B cell (primary cell): ENCODE data around the gene IFRD2. TPM values are rescaled to one million over a fixed set of nuclear protein-coding genes. Genes with fewer than 3 reads are reported as not detected.

Source experiments
- ATAC-seq: fragments of 200-7000 bp; cut with Tn5 transposase; one replicate; pipeline ENCODE4 v1.10.0; 2021; ENCODE audit warnings: low read depth, mild to moderate bottlenecking, moderate number of reproducible peaks, moderate library complexity
- CTCF ChIA-PET: fragments of 350-600 bp; sonication (Branson Sonifier 250); formaldehyde crosslinking; loops from one replicate; lab custom pipeline; 2021; ENCODE audit warnings: antibody characterized with exemption, inconsistent platforms; lab: Charles Lee
- POLR2A ChIA-PET: fragments of 350-600 bp; sonication (Branson Sonifier 250); formaldehyde crosslinking; loops from one replicate; lab custom pipeline; 2021; ENCODE audit warnings: antibody characterized with exemption; lab: Charles Lee
- DNase-seq: peaks from one replicate; pipeline ENCODE4 v3.0.0; 2013
- H2AFZ ChIP-seq: 2 replicates; pipeline ENCODE4 v1.6.1; 2012; ENCODE audit warnings: mild to moderate bottlenecking, low read depth, low read length; ENCODE audit not compliant: insufficient read depth, poor library complexity, severe bottlenecking
- H3K27ac ChIP-seq, 2 donors: 1 replicate in 1 of 2; 2 replicates in 1 of 2; pipeline ENCODE4 v1.5.1; 2012 to 2013; ENCODE audit warnings: low read length in 2 of 2, mild to moderate bottlenecking in 2 of 2, moderate library complexity in 1 of 2
- H3K27me3 ChIP-seq, 4 experiments: fragments of 200-600 bp in 1 of 4; sonication (generic) in 1 of 4; replicated peaks in 1 of 4; 1 replicate in 2 of 4; 2 replicates in 2 of 4; pipeline versions ENCODE4 v1.6.1 to v1.7.0; 2013 to 2016; ENCODE audit warnings: low read length in 3 of 4, mild to moderate bottlenecking in 2 of 4, mixed read lengths in 1 of 4, moderate library complexity in 1 of 4; ENCODE audit not compliant: insufficient read depth in 4 of 4, control insufficient read depth in 3 of 4; ENCODE audit errors: control extremely low read depth in 1 of 4
- H3K36me3 ChIP-seq, 2 experiments: replicated peaks in 1 of 2; 1 replicate in 1 of 2; 2 replicates in 1 of 2; pipeline versions ENCODE4 v1.6.1 to v1.7.1; 2013; ENCODE audit warnings: low read length in 1 of 2; ENCODE audit not compliant: insufficient read depth in 2 of 2, control insufficient read depth in 1 of 2; ENCODE audit errors: control extremely low read depth in 1 of 2, extremely low read depth in 1 of 2
- H3K4me1 ChIP-seq, 2 donors: fragments of 200-600 bp in 1 of 2; sonication (generic) in 1 of 2; 1 replicate in 1 of 2; 2 replicates in 1 of 2; pipeline versions ENCODE4 v1.5.1 to v1.6.1; 2013 to 2017; ENCODE audit warnings: low read length in 2 of 2; ENCODE audit not compliant: control insufficient read depth in 2 of 2, insufficient read depth in 2 of 2
- H3K4me2 ChIP-seq: replicated peaks from 2 replicates; pipeline ENCODE3; 2012; ENCODE audit warnings: mild to moderate bottlenecking, low read depth, low read length; ENCODE audit not compliant: poor library complexity, severe bottlenecking
- H3K4me3 ChIP-seq, 5 experiments: fragments of 200-600 bp in 1 of 5; sonication (generic) in 1 of 5; 1 replicate in 3 of 5; 2 replicates in 2 of 5; pipeline versions ENCODE4 v1.5.1 to v1.7.0; 2011 to 2016; ENCODE audit warnings: low read length in 4 of 5, mild to moderate bottlenecking in 4 of 5, low read depth in 2 of 5, control low read depth in 1 of 5, moderate library complexity in 1 of 5; ENCODE audit not compliant: insufficient read depth in 1 of 5; ENCODE audit errors: control extremely low read depth in 1 of 5, extremely low read depth in 1 of 5
- H3K79me2 ChIP-seq: fragments of 200-600 bp; sonication (generic); one replicate; pipeline ENCODE4 v1.6.0; 2016; ENCODE audit warnings: low read length; ENCODE audit not compliant: control insufficient read depth, insufficient read depth
- H3K9ac ChIP-seq: fragments of 200-600 bp; sonication (generic); 2 replicates; pipeline ENCODE4 v1.6.1; 2017; ENCODE audit warnings: mild to moderate bottlenecking, low read length, moderate library complexity
- H3K9me3 ChIP-seq, 3 donors: one replicate each; pipeline versions ENCODE4 v1.6.1 to v1.7.1; 2013; ENCODE audit warnings: low read length in 2 of 3; ENCODE audit not compliant: control insufficient read depth in 2 of 3, insufficient read depth in 1 of 3; ENCODE audit errors: control extremely low read depth in 1 of 3
- H4K20me1 ChIP-seq: 2 replicates; pipeline ENCODE4 v1.6.0; 2012; ENCODE audit warnings: mild to moderate bottlenecking, low read length; ENCODE audit not compliant: insufficient read depth, control insufficient read depth, poor library complexity, severe bottlenecking
- H3K27ac Mint-ChIP-seq: one replicate; pipeline ENCODE4 v1.8.0; 2021; ENCODE audit warnings: mixed read lengths
- H3K27me3 Mint-ChIP-seq: one replicate; pipeline ENCODE4 v1.8.0; 2021; ENCODE audit warnings: mixed read lengths
- H3K4me1 Mint-ChIP-seq: one replicate; pipeline ENCODE4 v1.8.0; 2021; ENCODE audit warnings: mixed read lengths
- H3K4me3 Mint-ChIP-seq: one replicate; pipeline ENCODE4 v1.8.0; 2021; ENCODE audit warnings: mixed read lengths
- H3K9me3 Mint-ChIP-seq: one replicate; pipeline ENCODE4 v1.8.0; 2022; ENCODE audit warnings: mixed read lengths; ENCODE audit not compliant: insufficient read depth
- EZH2 ChIP-seq: IDR thresholded peaks from 2 replicates; pipeline ENCODE4 v1.6.1; 2012; ENCODE audit warnings: borderline replicate concordance, low read depth, mild to moderate bottlenecking, moderate library complexity, low read length; ENCODE audit not compliant: insufficient read depth, poor library complexity, severe bottlenecking
- WGBS: methylation state at CpG from one replicate; pipeline ENCODE4 v1.1.5; 2013; ENCODE audit warnings: missing lambda C conversion rate; ENCODE audit not compliant: insufficient coverage; 5-methylcytosine and 5-hydroxymethylcytosine counted together
- intact Hi-C: fragments of 100-400 bp; cut with micrococcal nuclease; formaldehyde crosslinking; loops from one replicate; pipeline ENCODE4 v1.10.0; 2022
- polyA plus RNA-seq: library from polyadenylated mRNA; depleted of rRNA; stranded (reverse); fragments of >200 nt; gene quantifications from 2 replicates; pipeline ENCODE4 v1.2.3, GENCODE V29; 2012
- total RNA-seq, 2 donors: library from RNA; stranded (reverse); fragments of 120-200 nt in 1 of 2; gene quantifications; 1 replicate in 1 of 2; 2 replicates in 1 of 2; pipeline versions ENCODE4 v1.2.3 to v1.2.4, GENCODE V29; 2013 to 2022
- TF ChIP-seq, protein P1 (sequence below): fragments of 200-600 bp; IDR thresholded peaks from one replicate; pipeline ENCODE4 v1.8.0; 2022; ENCODE audit warnings: antibody characterized with exemption, mild to moderate bottlenecking

The IFRD2 gene
- total and polyA plus RNA-seq, 2 donors (not counting 1 experiment from before 2014, with no cell fraction given): 63.4 to 80.1 TPM

DNA sequence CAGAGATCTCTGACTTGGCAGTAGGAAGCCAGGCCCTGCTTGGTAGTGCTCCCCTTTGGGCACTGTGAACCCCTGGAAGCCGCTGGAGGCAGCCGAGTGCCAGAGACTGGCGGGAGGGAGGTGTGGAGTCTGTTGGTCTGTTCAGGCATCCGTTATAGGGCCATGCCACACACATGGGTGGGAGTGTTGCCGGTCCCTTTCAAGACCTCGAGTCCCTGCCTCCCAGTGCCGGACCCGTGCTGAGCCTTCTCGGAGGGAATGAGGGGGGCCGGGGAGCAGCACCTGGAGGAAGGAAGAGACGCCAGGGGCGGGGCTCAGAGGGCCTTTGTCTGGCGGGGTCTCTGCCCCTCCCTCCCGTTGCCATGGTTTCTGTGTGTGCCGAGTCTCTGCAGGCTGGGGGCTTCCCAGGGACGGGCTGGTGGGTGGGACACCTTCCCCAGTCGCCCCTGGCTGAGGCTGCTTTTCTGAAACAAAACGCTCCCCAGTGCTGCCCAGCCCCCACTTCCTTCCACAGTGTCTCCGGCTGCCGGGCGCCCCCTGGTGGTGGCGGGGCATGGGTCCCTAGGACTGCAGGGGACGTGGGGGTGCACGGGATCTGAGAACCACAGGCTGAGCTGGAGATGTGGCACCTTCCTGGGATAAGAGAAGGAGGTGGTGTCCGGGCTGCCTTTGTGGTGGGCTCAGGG, 46.3 kb downstream of the IFRD2 start:
- no peak for TF ChIP-seq EZH2
- TF ChIP-seq, protein P1, sequence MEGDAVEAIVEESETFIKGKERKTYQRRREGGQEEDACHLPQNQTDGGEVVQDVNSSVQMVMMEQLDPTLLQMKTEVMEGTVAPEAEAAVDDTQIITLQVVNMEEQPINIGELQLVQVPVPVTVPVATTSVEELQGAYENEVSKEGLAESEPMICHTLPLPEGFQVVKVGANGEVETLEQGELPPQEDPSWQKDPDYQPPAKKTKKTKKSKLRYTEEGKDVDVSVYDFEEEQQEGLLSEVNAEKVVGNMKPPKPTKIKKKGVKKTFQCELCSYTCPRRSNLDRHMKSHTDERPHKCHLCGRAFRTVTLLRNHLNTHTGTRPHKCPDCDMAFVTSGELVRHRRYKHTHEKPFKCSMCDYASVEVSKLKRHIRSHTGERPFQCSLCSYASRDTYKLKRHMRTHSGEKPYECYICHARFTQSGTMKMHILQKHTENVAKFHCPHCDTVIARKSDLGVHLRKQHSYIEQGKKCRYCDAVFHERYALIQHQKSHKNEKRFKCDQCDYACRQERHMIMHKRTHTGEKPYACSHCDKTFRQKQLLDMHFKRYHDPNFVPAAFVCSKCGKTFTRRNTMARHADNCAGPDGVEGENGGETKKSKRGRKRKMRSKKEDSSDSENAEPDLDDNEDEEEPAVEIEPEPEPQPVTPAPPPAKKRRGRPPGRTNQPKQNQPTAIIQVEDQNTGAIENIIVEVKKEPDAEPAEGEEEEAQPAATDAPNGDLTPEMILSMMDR: peak; percentile 96
- H3K4me3 ChIP-seq: peak overlapping the region in 4 of 5 experiments; percentile 37 to 50 (median 40)
- peaks cover 66 to 94% of the 10 kb centered on the region in 2 donors for H3K4me1 ChIP-seq
- Mint-ChIP-seq H3K27ac (peak overlapping the region; percentile 89), H3K9me3 (no peaks in the 10 kb centered on the region), H3K27me3 (no peaks in the 10 kb centered on the region), H3K4me1 (peaks cover 82% of the 10 kb centered on the region), H3K4me3 (peak overlapping the region; percentile 82)
- H2AFZ ChIP-seq: no peak overlapping the region
- peak overlapping the region; percentile 76 to 86 for H3K27ac ChIP-seq
- ATAC-seq: peak; percentile 66
- ChIA-PET POLR2A (interaction anchor here (0.6 to 1.8 kb wide), 7 partner anchors 11 to 19 kb away, joined by 3 to 10 read pairs (median 4); partner anchors contain the start of gene GNAI2), CTCF (interaction anchor here (0.7 to 27.3 kb wide), 20 partner anchors 12 to 125 kb away, joined by 3 to 596 read pairs (median 5); partner anchors contain the start of genes GNAI2, GNAT1 and IFRD2)
- intact Hi-C loops: loop anchor here (1.0 to 2.0 kb wide), 6 partner anchors 8 to 52 kb away; partner anchors contain the start of gene IFRD2
- H3K79me2 ChIP-seq: peaks cover 100% of the 10 kb centered on the region
- H3K36me3 ChIP-seq: peaks cover 0 to 51% of the 10 kb centered on the region in 2 experiments
- no peaks in the 10 kb centered on the region for H3K27me3 ChIP-seq
- H3K4me2 ChIP-seq: peak overlapping the region; percentile 81
- peaks cover 96% of the 10 kb centered on the region for H4K20me1 ChIP-seq
- peak; percentile 92 for DNase-seq
- H3K9ac ChIP-seq: peak overlapping the region; percentile 52
- H3K9me3 ChIP-seq: no peaks in the 10 kb centered on the region
- 2% methylated on average over 18 of the region's 25 CpGs for whole genome bisulfite sequencing
